ENCODE measurements around the gene APOL2.
"Not testable (repeated sequence)": the region's sequence is repeated elsewhere in the genome, so short reads cannot be mapped to it uniquely, and the experiment has no call there.

The APOL2 gene

GRCh38 chr22:36239401-36240171 is at the start of gene APOL2:
Gene APOL2, minus strand, starts transcription at chr22:36239527. Its CDS starts 6,365 bp downstream, at chr22:36233162.
- peak; percentile 82 for DNase-seq (ENCODE audit: low read depth)

DNA sequence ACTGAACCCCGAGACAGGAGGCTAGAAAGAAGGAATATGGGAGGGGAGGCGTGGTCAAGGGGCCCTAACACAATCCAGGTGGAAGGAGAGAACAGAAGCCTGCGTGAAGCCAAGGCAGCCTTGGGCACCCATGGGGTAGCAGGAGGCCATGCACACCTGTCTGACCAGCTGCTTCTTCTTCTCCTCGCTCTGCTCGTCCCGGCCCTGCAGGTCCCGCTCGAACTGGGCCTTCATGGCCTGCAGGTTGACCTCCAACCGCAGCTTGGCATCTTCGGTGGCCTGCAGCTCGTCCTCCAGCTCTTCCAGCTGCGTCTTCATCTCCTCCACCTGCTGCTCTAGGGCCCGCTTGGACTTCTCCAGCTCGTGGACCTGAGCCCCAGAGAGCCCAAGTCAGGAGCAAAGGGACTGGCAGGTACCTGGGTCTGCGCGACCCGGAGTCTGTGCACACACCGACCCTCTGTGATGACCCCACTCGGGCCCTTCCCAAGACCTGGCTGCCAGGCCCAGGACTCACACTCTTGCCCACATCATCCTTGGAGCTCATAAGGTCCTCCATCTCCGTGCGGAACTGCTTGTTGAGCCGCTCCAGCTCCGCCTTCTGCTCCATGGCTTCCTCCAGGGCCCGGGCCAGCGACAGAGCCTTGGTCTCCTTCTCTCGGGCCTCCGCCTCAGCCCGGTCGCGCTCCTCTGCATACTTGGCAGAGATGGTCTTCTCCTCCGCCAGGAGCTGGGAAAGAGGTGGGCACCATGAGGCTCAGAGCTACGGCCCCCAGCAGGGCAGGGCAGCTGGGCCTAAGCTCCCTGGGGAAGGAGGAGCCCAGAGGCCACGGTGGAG is 49.5 kb upstream of the APOL2 start:
- DNase-seq (ENCODE audit: low read depth): no peak

- DNase-seq (ENCODE audit: low read depth): no peak
Observed at GRCh38 chr22:36287881-36288515, 48.7 kb upstream of the APOL2 start.

DNA sequence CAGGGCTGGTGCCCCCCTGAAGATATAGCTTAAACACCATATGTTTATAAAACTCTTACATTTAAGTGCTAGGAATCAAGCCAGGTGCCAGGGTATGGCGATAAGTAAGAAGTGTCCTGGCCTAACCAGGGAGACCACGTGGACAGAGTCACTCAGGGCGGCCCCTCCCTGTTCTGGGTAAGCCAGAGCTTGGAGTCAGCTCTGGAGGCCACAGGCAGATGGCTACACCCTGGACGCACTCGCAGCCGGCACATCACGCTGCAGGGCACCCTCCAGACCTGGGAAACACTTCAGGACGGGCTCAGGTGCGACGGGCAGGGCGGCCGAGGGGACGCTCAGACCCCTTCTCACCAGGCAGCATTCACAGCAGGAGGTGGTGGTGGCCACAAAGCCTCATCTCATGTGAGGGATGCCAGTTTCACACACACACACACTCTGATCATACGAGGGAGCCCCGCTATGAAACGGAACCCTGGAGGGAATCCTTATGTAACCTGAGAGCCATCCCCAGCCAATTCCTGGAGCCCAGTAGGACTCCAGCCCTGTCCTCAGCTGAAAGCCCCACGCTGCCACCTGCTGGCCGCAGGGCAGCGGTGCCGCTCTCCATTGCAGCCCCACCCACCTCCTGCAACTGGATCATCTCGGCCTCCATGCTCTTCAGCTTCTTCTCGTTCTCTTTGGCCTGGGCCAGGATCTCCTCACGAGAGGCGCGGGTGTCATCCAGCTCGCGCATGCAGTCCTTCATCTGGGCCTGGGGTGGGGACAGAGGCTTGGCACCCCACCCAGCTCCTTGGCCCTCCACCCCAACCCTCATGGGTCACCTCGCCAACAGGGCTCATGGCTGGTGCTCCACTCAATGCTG is 47.0 kb upstream of the APOL2 start:
- peak; percentile 34 for DNase-seq (ENCODE audit: low read depth)

GRCh38 chr22:36285545-36285944 is 46.2 kb upstream of the APOL2 start:
- DNase-seq (ENCODE audit: low read depth): no peak

DNA sequence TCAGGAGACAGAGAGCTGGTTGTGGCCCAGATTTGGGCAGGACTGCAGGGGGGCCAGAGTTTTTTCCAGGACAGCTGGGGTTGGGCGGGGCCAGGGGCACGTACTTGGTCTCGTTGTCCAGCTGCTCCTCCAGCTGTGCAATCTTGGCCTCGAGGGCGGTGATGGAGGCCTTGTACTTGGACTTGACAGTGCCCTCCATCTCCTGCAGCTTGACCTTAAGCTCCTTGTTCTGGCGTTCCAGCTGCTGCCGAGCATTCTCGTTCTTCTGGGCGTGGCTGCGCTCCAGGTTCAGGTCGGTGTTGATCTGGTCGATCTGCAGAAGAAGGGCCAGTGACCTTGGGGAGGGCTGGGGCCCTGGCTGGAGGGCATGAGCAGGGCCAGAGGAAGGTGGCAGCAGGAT is 45.7 kb upstream of the APOL2 start:
- no peak for DNase-seq (ENCODE audit: low read depth)

- no peak for DNase-seq (ENCODE audit: low read depth)
Observed at GRCh38 chr22:36284171-36284571, 44.8 kb upstream of the APOL2 start.

- DNase-seq (ENCODE audit: low read depth): no peak
Observed at GRCh38 chr22:36282328-36282831, 43.1 kb upstream of the APOL2 start.

GRCh38 chr22:36281781-36282327 is 42.5 kb upstream of the APOL2 start:
- no peak for DNase-seq (ENCODE audit: low read depth)

DNA sequence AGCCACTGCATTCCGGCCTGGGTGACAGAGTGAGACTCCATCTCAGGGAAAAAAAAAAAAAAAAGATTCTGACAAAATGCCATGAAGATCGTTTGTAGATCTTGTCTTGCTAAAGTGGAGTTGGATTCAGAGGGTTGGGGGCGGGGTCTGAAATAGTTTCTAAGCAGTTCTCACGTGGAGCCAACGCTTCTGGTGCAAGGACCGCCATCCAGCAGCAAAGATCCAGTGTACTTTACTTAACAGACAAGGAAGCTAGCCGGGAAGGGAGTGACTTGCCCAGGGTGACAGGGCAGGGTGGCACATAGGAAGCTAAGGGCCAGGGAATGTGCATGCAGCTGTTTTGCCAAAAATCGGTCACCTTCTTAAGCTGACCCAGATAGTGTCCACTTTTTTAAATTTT is 41.1 kb upstream of the APOL2 start:
- DNase-seq (ENCODE audit: low read depth): no peak

- DNase-seq (ENCODE audit: low read depth): no peak
Observed at GRCh38 chr22:36279219-36279666, 39.9 kb upstream of the APOL2 start.

- DNase-seq (ENCODE audit: low read depth): peak; percentile 49
Observed at GRCh38 chr22:36277482-36278291, 38.4 kb upstream of the APOL2 start.

- DNase-seq (ENCODE audit: low read depth): no peak
Observed at GRCh38 chr22:36274531-36274930, 35.2 kb upstream of the APOL2 start.

GRCh38 chr22:36271951-36272350 is 32.6 kb upstream of the APOL2 start:
- DNase-seq (ENCODE audit: low read depth): not testable (repeated sequence)

GRCh38 chr22:36271231-36271630 is 31.9 kb upstream of the APOL2 start:
- not testable (repeated sequence) for DNase-seq (ENCODE audit: low read depth)

DNA sequence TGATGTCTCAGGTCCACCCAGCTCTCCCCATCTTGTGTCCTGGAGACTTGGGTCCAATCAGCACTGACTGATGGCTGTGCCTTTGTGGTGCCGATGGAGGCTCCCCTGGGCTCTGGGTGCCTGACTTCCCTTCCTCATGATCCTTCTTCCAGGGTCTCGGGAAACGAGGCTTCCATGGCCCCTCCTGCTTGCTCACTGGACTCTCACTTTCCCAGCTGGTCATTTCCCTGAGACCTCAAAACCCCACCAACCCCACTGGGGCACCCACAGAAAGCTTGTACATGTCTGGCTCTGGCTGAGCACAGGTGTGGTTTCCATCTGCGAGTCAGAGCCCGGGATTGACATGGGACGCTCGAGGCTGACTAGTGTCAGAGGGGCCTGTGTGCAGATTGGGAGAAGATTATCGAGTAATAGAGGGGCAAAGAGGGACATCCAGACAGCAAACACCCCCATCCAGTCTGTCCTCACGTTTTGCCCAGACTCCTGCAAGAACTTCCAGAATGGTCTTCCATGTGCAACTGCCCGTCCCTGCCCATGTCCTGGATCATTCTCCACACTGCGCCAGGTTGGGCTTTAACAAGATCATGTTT is 28.7 kb upstream of the APOL2 start:
- DNase-seq (ENCODE audit: low read depth): no peak

GRCh38 chr22:36267058-36267457 is 27.7 kb upstream of the APOL2 start:
- no peak for DNase-seq (ENCODE audit: low read depth)

DNA sequence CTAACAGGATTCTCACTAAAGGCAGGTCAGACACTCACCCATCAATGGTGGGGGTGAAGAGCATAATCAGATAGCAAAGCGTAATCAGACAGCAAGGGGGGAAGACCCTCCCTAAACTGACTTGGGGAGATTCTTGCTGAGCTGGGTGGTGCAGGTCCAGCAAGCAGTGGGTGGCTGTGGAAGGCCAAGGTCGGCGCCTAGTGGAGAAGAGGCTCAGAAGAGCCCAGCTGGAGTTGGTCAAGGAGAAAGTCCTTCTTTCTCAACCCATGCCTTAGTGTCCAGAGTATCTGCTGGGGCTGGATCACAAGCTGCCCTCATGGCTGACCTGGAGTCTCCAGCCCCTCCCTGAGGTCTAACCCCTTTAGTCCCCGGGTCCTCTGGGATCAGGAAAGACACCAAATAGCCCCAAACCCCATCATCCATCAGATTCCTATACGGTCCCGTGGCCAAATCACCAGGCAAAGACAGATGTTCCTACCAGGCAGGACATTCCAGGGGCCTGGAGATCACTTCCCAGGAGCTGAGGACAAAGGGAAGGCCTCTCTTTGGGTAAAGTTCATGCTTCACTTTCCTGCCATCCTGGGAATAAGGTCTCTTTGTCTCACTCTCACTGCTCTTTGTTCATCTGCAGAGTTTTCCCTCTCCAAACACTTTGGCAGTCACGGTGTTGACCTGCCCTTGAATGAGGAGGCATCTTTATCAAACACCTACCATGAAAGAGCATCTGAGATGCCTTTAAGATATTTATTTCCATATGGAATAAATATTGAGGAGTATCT is 24.7 kb upstream of the APOL2 start:
- DNase-seq (ENCODE audit: low read depth): not testable (repeated sequence)

DNA sequence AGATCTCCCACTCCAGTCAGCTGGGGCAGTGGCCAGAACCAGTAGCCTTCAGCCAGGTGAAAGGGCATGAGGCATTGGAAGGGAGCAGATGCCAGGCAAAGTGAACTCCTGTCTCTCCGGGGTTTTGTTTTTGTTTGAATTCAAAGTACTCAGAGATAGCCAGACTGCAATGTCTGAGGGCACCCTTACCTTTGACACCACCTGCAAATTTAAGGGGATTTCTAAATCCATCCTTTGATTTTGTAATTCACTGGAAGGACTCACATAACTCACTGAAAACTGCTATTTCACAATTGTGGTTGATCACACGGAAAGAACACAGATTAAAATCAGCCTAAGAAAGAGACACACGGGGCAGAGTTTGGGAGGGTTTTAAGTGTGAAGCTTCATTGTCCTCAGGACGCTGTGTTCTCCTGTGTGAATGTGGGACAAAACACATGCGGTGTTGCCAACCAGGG is 23.9 kb upstream of the APOL2 start:
- not testable (repeated sequence) for DNase-seq (ENCODE audit: low read depth)

All from stimulated activated CD4-positive, alpha-beta T cell treated with anti-CD3 and anti-CD28 coated beads, Interleukin-2, amount 100 ng/mL, for 4 hours (primary cell).